GM19372 (cell line): ENCODE results near the gene P3H2.
A peak's percentile ranks its signal among the peaks of the same experiment; 100 is the strongest.
"Not testable (repeated sequence)": the region's sequence is repeated elsewhere in the genome, so short reads cannot be mapped to it uniquely, and the experiment has no call there.

ENCODE experiments used
- ATAC-seq: cut with Tn5 transposase; IDR thresholded peaks from one replicate; pipeline ENCODE4 v1.9.1; 2021; ENCODE audit warnings: mild to moderate bottlenecking, low read depth, moderate library complexity; ENCODE audit not compliant: unreplicated experiment

P3H2 gene

DNA sequence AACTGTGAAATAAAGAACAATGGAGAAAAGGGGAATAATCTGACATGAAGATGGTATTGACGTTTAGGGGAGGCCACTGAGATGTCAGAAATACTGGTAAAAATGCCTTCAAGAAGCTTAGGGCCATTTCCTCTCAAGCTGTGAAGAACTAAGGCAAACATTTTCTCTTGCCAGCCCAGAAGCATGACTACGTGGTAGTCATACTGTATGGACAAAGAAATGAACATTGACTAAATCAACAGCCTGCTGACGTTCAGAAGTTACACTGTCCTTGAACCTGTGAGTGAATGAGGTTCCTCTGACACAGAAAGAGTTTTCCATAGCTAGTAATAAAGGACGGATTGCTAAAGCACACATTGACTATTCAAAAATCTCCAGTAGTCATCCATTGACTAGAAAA, 121.0 kb downstream of the P3H2 start:
- ATAC-seq, result no peak

DNA sequence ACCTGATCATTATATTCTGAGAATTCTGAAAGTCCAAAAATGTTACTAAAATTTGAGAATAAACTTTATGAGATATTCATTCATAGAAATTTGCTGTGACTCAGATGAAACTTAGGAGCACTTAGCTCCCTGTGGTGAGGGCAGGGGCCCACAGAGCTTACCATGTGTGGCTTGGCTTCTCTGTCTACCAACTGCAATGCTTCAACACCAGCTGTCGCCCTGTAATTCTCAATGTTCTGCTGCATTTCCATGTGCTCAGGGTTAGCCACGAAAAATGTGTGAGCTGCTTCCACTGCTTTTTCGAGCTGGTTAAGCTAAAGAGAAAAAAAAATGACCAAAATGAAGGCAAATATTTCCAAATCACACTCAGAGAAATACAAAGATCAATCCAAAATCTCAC, 125.6 kb downstream of the P3H2 start:
- no peak for ATAC-seq

- no peak for ATAC-seq
These were observed 129.9 kb downstream of the P3H2 start for GRCh38 chr3:189990826-189991225.

GRCh38 chr3:189988854-189989253, 131.8 kb downstream of the P3H2 start:
- no peak for ATAC-seq

GRCh38 chr3:189988322-189988721, 132.4 kb downstream of the P3H2 start:
- ATAC-seq, result no peak

DNA sequence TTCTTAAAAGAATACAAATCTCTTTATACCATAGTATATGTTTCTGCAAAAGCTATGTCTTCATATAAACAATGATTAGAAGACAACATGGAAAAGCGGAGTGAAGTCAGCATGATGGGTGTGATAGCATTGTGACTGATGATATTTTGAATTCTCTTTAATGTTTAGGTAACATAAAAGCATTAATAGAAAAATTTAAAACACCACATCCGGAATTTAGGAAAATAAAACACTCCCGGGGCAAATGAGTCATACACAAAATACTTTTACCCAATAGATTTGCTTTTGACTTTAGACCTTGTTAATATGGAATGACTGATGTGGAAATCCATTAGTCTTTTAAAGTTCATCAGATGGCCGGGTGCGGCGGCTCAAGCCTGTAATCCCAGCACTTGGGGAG, 134.7 kb downstream of the P3H2 start:
- ATAC-seq, result no peak

GRCh38 chr3:189983612-189984011, 137.1 kb downstream of the P3H2 start:
- ATAC-seq, result no peak

GRCh38 chr3:189982321-189982945, 138.3 kb downstream of the P3H2 start:
- ATAC-seq, result no peak

DNA sequence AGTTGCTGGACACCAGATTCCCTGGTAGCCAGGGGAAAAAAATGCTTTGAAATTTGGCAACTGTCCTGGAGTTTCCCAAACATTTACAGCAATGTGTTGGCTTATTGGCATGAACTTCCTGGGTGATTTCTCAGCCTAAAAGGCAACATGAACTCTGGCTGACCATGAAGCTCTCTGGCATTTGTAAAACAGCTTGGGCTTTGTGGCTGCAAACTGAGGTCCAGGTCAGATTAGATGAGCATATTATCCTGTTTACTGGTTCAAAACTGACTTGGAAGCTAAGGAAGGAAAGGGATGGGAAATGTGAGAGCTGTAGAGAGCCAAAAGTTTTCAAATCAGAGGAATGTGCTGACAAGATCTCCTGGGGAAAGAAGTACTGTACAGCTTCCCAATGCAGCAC, 139.0 kb downstream of the P3H2 start:
- no peak for ATAC-seq

DNA sequence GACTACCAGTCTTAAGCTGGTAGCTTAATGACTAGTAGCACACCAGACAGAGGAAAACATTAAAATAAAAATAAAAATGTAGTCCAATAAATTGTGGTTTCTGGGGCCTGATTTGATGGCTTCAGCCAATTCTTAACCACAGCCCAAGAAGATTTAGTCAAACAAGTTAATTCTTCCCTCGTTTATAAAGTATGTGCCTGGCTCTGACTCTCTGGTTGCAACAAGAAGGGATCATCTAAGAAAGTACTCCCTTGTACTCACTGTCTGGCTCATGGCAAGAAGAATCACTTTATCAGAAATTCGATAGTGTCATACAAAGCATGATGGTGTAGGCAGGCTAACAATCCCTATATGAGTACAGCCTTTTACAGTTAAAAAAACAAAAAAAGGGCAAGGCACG, 141.9 kb downstream of the P3H2 start:
- no peak for ATAC-seq

DNA sequence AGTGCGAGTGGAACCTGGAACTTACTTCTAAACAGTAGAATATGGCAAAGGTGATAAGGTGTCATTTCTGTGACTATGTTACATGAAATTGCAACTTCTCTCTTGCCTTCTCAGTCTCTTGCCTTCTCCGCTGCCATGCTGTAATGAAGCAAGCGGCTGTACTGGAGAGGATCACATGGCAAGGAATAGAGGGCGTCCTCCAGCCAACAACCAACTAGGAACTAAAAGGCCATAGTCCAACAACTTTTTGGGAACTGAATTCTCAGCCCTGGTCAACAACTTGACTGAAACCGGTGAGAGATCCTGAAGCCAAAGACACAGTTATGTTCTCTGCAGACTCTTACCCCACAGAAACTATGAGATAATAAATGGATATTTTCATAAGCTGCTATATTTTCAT, 143.5 kb downstream of the P3H2 start:
- no peak for ATAC-seq

DNA sequence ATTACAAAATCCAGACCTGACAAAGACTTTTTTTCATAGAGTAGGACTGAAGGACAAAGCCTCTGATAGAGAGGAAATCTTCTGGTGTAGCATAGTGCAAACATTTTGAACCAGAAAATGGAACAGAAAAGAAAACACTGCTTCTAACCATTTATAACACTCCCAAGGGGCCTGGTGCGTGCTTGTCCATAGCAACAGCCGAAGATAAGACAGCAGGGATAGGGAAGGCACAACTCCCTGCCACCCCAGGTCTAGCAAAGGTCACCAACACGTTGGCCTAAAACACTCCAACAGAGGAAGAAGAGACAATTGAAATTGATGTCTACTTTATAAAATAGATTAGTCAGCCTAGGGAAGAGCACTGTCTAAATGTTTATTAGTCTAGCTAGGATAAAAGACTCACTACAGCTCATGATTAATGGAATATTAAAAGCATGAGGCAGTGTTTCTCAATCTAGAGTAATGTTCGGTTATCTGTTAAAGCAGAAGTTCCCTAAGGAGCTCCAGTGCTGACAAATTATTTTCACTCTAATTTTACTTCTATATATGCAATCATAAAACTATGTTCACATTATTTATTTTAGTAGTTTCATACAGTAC, 145.2 kb downstream of the P3H2 start:
- no peak for ATAC-seq

DNA sequence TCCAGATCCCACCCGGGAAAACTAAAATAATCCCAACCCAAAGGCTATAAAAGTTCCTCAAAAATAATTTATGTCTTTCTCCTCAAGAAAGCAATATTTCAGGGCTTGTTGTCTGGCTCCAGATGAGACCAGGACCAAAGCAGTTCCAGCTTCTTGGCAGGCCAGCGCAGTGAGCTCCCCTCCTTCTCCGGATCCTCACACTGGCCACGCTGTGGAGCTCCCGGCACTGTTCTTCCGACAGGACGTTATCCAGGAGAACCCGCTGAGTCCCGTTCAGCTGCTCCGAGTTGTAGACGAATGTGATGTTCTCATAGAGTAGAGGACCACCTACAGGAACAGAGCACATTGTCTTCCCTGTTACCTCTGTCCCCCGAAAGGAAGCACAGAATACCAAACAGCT, 146.3 kb downstream of the P3H2 start:
- ATAC-seq, result no peak

DNA sequence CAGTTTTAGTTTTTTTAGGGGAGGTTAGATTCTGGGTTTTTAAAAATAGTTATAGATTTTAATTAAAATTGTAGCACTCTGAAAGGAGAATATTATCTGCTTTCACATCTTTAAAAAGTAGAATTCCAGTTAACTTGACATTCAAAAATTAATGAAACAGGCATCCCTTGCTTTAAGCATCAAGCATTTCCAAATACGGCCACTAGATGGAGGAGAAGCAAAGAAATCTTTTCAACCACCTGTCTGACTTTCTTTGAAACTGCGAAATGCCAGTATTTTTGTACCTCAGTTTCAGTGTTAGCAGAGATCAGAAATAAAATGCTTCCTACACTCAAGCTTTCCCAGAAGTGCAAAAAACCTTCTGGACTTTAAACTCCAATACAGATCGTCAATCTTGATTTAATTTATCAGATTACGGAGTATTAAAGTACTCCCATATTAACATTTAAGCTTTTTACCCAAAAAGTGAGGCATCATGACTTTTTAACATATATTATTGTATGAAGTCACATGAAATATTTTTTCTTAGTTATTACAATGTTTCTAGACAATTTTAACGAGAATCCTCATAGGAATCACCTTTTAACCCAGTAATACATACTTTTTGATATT, 153.3 kb downstream of the P3H2 start:
- ATAC-seq, result peak; percentile 82

GRCh38 chr3:189966843-189967242, 153.9 kb downstream of the P3H2 start:
- ATAC-seq, result no peak

GRCh38 chr3:189964623-189965332, 155.9 kb downstream of the P3H2 start:
- no peak for ATAC-seq

DNA sequence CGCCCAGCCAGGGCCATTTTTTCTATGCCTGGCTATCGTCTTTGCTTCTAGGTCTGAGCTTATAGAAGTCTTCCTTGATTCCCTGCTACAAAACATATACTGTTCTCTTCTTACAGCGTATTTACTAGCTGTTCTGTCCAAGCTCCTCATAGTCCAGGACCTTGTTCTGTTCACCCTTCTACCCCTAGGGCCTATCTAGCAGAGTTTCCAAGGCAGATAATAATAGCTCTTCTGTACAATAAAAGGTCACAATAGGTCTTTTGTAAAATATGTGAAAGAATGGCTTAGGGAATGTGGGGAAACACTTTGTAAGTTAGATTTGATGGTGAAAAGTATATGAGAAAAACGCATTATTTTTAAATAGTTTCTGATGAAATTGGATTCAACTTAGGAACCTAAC, 158.2 kb downstream of the P3H2 start:
- ATAC-seq, result no peak

DNA sequence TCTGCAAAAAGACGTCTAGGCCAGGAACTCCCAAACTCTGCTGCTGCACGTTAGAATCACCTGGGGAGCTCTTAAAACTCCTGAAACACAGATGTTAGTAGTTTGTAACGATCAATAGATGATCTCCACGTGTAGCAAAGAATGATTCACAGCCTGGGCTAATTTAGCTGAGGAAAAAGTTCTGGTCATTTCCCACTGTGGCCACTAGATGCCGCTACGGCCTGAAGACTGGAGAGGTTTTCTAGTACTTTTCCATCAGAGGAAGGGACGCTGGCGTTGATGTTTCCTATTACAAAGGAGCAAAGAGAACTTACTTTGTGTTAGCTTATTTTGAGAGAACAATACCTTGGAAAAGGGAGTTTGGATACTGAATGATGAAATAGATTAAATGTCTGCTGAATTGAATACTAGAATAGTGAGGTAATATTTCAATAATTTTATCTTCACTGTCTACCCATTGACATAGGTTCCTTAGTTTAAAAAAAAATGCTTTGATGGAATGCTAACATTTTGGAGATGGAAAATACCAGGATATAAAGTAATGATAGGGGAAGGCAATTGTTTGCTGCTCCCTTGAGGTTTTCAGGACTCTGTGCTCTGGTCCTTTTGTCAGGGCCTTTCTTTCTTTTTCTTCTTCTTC, 159.1 kb downstream of the P3H2 start:
- peak; percentile 68 for ATAC-seq

DNA sequence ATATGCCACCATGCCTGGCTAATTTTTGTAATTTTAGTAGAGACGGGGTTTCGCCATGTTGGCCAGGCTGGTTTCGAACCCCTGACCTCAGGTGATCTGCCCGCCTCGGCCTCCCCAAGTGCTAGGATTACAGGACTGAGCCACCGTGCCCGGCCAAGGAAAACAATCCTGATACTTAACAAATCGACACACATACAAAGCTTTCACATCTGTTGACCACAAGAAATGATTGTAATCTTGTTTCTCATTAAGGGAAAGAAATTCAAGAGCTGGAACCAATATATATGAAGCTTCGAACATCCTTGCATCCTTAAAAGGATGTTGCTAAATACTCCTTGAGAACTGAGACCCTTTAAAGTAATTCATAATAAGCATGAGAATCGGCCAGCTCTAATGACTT, 159.6 kb downstream of the P3H2 start:
- ATAC-seq, result not testable (repeated sequence)

DNA sequence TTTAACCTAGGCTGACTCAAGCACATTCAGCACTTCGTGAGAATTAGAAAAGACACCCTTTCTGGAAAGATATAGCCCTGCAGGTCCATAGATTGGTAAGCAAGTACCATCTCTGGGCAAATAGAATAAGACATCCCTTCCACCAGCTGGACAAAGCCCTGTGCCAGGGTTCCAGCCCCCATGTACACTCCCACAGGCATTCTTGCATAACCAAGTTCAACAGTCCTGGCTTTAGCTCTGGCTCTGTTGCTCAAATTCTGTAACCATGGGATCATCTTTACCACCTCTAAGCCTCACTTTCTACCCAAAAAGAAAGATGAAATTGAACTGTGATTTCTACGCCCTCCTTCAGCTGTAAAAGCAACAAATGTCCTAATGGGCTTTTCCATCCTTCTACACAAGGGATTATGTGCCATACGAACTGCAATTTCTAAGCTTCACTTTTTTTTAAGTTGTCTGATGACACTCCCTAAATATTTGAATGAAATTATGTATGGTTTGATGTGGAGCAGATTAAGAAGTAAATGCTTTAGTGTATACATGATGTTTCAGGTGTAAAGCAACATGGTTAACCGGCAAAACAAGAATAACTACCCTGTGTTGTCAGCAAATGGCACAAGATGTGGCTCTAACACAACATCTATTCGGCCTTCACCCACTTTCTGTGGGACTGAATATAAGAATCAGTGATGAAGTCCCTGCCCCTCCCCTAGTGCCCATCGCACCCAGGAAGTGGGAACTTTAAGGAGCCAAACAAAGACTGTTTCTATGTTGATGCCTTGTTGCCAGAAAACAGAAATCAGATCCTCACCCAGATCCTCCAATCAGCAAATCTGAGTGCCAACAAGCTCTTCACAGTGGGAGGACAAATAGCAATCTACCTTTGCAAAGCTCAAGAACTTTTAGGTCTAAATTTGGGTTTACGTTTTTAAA, 165.7 kb downstream of the P3H2 start:
- ATAC-seq, result no peak
